VCaP (cell line): ENCODE measurements around the gene NAXD.
"Not testable (repeated sequence)": the region's sequence is repeated elsewhere in the genome, so short reads cannot be mapped to it uniquely, and the experiment has no call there.

Experiments used
- H3K27ac ChIP-seq: fragments of 450-650 bp; 2 replicates; pipeline ENCODE4 v1.5.1; 2017
- CTCF ChIP-seq: fragments of 450-650 bp; conservative IDR thresholded peaks from 2 replicates; pipeline ENCODE4 v1.5.1; 2017; ENCODE audit warnings: mild to moderate bottlenecking, moderate library complexity

The NAXD gene

GRCh38 chr13:110652231-110652730 is 36.9 kb downstream of the NAXD start:
- TF ChIP-seq CTCF, result no peak
- no peak overlapping the region for H3K27ac ChIP-seq

GRCh38 chr13:110652764-110653163 is 37.4 kb downstream of the NAXD start:
- TF ChIP-seq CTCF, result no peak
- H3K27ac ChIP-seq, result no peak overlapping the region

GRCh38 chr13:110653271-110653670 is 37.9 kb downstream of the NAXD start:
- no peak overlapping the region for H3K27ac ChIP-seq
- no peak for TF ChIP-seq CTCF

- no peak overlapping the region for H3K27ac ChIP-seq
- TF ChIP-seq CTCF, result no peak
Measured at GRCh38 chr13:110653851-110654250, 38.5 kb downstream of the NAXD start.

GRCh38 chr13:110657196-110657595 is 41.9 kb downstream of the NAXD start:
- TF ChIP-seq CTCF, result no peak
- H3K27ac ChIP-seq, result no peak overlapping the region

- not testable (repeated sequence) for H3K27ac ChIP-seq
Measured at GRCh38 chr13:110658218-110658911, 43.0 kb downstream of the NAXD start.

GRCh38 chr13:110661256-110661655 is 45.9 kb downstream of the NAXD start:
- no peak for TF ChIP-seq CTCF
- no peak overlapping the region for H3K27ac ChIP-seq

- no peak for TF ChIP-seq CTCF
- H3K27ac ChIP-seq, result no peak overlapping the region
Measured at GRCh38 chr13:110662091-110662490, 46.7 kb downstream of the NAXD start.
